Cardiac fibroblast (primary cell): ENCODE measurements around the gene FAIM2.
"Not testable (repeated sequence)": the region's sequence is repeated elsewhere in the genome, so short reads cannot be mapped to it uniquely, and the experiment has no call there.

Source experiments
- DNase-seq, 2 donors: peaks; one replicate each; pipeline versions ENCODE4 v3.0.0 to v3.0.0-alpha.2; 2010; ENCODE audit warnings: low read depth in 2 of 2
- H3K4me3 ChIP-seq, 2 donors: replicated peaks in 1 of 2; 1 replicate in 1 of 2; 2 replicates in 1 of 2; pipeline ENCODE4 v1.5.1; 2011; ENCODE audit warnings: low read depth in 2 of 2, low read length in 2 of 2, mild to moderate bottlenecking in 2 of 2, moderate library complexity in 1 of 2
- TF ChIP-seq, protein P1 (sequence below): IDR thresholded peaks from one replicate; pipeline ENCODE4 v1.5.1; 2011; ENCODE audit warnings: low read depth, mild to moderate bottlenecking, low read length, inconsistent platforms

Gene FAIM2

DNA sequence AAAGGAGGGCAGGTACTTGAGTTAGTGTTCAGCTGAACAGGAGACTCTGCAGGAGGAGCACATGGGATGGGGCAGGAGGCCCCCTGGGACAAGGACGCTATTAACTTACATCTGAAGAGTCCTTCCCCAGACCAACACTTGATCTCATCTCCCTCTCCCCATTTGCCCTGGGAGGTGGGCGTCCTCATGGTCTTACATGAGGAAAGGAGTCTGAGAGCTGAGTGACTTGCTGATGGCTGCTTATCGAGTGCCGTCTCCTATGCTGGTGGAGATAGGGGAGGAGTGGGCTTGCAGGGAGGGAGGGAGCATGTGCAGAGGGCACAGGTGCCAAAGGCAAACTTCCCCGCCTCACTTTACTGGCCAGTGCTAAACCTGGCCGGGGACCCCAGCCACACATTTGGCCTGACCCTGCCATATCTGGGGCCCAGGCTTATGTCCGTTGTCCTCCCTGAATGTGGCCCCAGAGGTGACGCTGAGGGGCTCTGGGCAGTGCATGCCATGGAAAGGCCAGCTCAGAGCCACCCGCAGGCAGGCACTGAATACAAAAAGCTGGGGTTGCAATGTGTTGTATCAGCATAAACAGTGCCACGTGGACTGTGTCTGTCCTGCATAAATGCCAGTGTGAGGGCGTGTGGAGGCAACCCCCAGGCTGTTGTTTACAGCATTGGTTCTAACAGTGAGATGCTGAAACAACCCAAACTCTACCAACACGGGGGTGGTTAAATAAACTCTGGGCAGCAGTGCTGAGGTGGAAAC, 29.4 kb downstream of the FAIM2 start:
- no peak overlapping the region for H3K4me3 ChIP-seq
- TF ChIP-seq, protein P1, sequence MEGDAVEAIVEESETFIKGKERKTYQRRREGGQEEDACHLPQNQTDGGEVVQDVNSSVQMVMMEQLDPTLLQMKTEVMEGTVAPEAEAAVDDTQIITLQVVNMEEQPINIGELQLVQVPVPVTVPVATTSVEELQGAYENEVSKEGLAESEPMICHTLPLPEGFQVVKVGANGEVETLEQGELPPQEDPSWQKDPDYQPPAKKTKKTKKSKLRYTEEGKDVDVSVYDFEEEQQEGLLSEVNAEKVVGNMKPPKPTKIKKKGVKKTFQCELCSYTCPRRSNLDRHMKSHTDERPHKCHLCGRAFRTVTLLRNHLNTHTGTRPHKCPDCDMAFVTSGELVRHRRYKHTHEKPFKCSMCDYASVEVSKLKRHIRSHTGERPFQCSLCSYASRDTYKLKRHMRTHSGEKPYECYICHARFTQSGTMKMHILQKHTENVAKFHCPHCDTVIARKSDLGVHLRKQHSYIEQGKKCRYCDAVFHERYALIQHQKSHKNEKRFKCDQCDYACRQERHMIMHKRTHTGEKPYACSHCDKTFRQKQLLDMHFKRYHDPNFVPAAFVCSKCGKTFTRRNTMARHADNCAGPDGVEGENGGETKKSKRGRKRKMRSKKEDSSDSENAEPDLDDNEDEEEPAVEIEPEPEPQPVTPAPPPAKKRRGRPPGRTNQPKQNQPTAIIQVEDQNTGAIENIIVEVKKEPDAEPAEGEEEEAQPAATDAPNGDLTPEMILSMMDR: no peak
- no peak for DNase-seq

DNA sequence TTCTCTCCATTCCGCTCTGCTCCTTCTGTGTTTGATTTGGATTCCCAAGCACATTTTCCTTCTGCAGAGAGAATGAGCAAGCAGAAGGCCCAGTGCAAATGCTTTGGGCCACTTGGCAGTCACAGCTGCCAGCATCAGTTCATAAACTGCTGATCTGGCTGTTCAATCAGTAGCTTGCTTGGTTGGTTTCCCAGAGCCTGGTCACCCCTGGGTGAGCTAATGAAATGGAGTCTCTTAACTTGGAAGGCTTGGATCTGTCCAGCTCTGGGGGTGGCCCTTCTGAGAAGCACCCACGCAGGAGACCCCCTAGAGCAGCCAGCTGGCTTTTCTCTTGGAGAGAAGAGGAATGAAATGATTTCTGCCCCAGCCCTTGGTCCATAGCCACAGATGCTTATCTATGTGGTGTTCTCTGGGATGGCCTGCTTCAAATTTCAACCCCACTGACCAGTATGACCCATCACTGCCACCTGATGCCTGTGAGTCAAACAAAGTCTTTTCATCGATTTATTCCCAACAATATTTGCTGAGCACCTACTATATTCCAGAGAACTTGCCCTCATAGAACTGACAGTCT, 30.3 kb downstream of the FAIM2 start:
- TF ChIP-seq, protein P1: no peak

DNA sequence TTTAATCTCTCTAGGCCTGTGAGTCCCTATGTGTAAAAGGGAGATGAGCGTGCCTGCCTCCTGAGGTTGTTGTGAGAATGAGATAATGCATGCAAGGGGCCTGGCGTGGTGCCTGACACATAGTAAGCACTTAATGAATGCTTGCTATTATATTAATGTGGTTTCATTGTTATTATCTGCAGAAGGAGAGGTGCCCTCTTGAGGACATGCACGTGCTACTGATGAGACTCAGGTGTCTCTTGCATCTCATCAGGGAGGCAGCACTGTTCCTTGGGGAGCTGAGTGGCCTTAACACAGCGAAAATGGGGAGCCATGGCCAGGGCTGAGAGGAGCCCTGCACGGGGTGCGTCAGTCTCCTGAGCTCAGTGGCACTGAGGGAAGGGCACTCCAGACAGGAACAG, 30.9 kb downstream of the FAIM2 start:
- TF ChIP-seq, protein P1: no peak
- H3K4me3 ChIP-seq: no peak overlapping the region
- DNase-seq: peak; percentile 22 to 60

More for the DNA sequence above, 30.3 kb downstream of the FAIM2 start:
- H3K4me3 ChIP-seq: no peak overlapping the region
- peak in 1 of 2 donors; percentile 70 for DNase-seq

DNA sequence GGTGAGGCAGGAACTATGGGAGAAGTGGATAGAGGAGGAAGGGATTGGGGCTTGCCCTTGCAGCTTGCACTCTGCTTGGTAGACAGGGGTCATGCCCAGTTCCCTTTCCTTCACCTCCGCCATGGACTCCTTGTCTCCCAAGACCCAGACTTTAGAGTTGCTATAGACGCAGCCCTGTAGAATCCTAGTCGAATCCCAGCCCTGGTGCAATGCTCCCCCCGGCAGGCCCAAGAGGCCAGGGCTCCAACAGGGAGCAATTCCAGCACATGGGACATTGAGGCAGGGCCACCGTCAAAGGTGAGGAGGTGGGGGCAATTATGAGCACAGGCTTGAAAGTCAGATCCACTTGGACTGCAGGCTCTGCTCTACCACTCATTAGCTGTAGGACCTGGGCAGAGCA, 31.3 kb downstream of the FAIM2 start:
- no peak for DNase-seq
- no peak overlapping the region for H3K4me3 ChIP-seq
- TF ChIP-seq, protein P1: no peak

DNA sequence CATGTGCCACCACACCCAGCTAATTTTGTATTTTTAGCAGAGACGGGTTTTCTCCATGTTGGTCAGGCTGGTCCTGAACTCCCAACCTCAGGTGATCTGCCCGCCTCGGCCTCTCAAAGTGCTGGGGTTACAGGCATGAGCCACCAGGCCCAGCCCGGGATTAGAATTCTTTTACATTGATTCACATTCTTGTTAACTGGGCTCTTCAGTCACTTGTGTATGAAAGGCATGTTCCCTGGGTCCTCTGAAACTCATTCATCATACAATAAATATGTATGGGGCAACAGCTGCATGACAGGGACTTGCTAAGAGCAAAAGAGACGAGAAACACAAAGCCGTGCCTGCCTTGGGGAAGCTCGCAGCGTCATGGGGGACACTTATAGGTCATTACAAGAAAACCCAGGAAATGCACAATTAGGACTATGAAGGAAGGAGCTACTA, 31.9 kb downstream of the FAIM2 start:
- peak; percentile 33 to 89 for DNase-seq
- H3K4me3 ChIP-seq: not testable (repeated sequence)

DNA sequence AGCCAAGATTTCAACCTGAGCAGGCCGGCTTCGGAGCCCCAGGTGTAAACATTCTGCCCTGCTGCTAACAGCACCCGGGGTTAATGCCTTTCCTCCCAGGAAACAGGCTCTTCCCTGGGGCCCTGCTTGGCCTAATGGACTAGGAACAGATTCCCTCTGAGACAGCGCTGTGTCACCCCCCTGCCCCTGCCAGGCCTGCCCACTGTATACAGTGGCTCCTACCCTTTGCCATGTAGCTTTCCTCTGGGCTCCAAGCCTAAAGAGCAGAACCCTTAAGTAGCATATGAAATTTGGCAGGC, 32.5 kb downstream of the FAIM2 start:
- H3K4me3 ChIP-seq: no peak overlapping the region
- TF ChIP-seq, protein P1: no peak
- no peak for DNase-seq

DNA sequence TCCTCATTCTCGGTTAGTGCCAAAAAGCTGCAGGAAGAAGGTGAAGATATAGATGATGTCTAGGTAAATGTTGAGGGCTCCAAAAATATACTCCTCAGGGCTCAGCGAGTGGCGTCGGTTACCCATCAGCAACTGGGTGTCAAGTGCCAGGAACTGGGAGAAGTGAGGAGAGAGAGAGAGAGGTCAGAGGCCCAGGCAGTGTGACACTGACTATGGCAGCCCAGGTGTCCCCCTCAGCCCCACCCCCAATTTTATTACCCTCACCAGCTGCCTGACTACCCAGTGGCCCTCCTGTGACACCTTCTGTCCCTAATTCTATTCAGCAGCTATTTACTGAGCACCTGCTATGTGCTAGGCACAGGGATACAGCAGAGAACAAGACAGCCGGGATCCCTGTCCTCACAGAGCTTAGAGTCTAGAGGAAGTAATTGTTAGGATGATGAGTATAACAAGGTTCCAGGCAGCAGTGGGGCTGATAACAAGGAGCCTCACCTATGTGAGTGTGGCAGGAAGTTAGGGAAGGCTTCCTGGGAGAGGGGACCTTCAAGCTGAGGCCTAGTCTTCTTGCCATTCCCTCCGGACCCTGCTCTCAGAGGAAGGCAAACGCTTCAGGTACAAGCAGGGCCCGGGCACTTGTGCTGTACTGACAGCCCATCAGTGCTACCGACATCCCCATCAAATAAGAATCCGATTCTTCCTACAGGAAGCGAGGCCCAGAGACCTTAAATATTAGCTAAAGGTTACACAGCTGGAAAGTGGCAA, 33.0 kb downstream of the FAIM2 start:
- no peak overlapping the region for H3K4me3 ChIP-seq
- no peak for DNase-seq
- TF ChIP-seq, protein P1: no peak
